ENCODE data around the gene LCE3A. TPM values are rescaled to one million over a fixed set of nuclear protein-coding genes. Genes with fewer than 3 reads are reported as not detected.

The LCE3A gene
- total RNA-seq, 1 experiment from 2014 or later, result not detected

DNA sequence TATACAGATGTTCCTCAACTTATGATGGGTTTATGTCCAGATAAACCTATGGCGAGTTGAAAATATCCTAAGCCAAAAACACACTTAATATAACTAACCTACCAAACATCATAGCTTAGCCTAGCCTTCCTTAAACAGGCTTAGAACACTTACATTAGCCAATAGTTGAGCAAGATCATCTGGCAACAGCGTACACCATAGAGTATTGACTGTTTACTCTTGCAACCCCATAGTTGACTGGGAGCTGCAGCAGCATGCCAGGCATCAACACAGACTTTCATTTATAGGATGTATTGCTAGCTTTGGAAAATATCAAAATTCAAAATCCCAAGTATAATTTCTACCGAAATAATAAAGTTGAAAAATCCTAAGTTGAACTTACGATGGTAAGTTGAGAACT lies 34.8 kb upstream of the LCE3A start:
- H3K4me3 Mint-ChIP-seq (ENCODE audit: low read depth, unreplicated experiment), result no peak overlapping the region
- H3K9me3 Mint-ChIP-seq (ENCODE audit: low read depth, unreplicated experiment), result no peaks in the 10 kb centered on the region
- no peak overlapping the region for H3K27ac Mint-ChIP-seq (ENCODE audit: unreplicated experiment)
- no TSS peak for BruUV-seq (replicated peaks)
- no peak for DNase-seq
- H3K27me3 Mint-ChIP-seq (ENCODE audit: unreplicated experiment), result peaks cover 66% of the 10 kb centered on the region
- H3K4me1 Mint-ChIP-seq (ENCODE audit: low read depth, unreplicated experiment), result no peaks in the 10 kb centered on the region
- intact Hi-C loops (cut with micrococcal nuclease; ENCODE audit: unreplicated experiment), result loop anchor here (10.0 kb wide), 3 partner anchors 77 to 537 kb away; partner anchors contain the start of gene SPRR1B
- TF ChIP-seq, protein P1, sequence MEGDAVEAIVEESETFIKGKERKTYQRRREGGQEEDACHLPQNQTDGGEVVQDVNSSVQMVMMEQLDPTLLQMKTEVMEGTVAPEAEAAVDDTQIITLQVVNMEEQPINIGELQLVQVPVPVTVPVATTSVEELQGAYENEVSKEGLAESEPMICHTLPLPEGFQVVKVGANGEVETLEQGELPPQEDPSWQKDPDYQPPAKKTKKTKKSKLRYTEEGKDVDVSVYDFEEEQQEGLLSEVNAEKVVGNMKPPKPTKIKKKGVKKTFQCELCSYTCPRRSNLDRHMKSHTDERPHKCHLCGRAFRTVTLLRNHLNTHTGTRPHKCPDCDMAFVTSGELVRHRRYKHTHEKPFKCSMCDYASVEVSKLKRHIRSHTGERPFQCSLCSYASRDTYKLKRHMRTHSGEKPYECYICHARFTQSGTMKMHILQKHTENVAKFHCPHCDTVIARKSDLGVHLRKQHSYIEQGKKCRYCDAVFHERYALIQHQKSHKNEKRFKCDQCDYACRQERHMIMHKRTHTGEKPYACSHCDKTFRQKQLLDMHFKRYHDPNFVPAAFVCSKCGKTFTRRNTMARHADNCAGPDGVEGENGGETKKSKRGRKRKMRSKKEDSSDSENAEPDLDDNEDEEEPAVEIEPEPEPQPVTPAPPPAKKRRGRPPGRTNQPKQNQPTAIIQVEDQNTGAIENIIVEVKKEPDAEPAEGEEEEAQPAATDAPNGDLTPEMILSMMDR (IDR thresholded peaks at IDR 0.05; ENCODE audit: unreplicated experiment), result no peak
- no peaks in the 10 kb centered on the region for H3K36me3 Mint-ChIP-seq (ENCODE audit: insufficient read depth, unreplicated experiment)
- CTCF ChIA-PET, result interaction anchor here (1.4 kb wide), 1 partner anchor 212 kb away, joined by 3 read pairs; no protein-coding TSS in a partner anchor

DNA sequence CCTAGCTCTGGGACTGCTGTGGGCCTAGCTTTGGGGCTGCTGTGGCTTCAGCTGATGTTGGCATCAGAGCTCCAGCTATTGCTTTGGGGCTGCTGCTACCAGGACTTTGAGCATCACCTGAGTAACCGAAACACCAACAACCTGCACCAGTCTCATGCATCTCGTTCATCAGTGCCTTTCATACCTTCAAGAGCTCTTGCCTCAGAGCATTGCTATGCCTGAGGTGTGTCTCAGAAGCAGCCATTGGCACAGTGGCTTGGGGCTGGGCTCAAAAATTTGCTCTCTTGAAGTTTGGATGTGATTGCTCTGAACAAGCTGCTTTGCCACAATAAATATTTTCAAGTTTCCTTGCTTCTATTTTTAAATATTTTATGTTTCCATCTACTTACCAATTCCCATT lies 33.6 kb upstream of the LCE3A start:
- Mint-ChIP-seq H3K27ac (ENCODE audit: unreplicated experiment) (no peak overlapping the region), H3K9me3 (ENCODE audit: low read depth, unreplicated experiment) (no peaks in the 10 kb centered on the region), H3K36me3 (ENCODE audit: insufficient read depth, unreplicated experiment) (no peaks in the 10 kb centered on the region), H3K4me1 (ENCODE audit: low read depth, unreplicated experiment) (no peaks in the 10 kb centered on the region), H3K27me3 (ENCODE audit: unreplicated experiment) (peaks cover 66% of the 10 kb centered on the region), H3K4me3 (ENCODE audit: low read depth, unreplicated experiment) (no peak overlapping the region)
- CTCF ChIA-PET, result no interaction called here
- intact Hi-C loops (cut with micrococcal nuclease; ENCODE audit: unreplicated experiment), result loop anchor here (10.0 kb wide), 3 partner anchors 78 to 538 kb away; partner anchors contain the start of gene SPRR1B
- TF ChIP-seq, protein P1 (IDR thresholded peaks at IDR 0.05; ENCODE audit: unreplicated experiment), result no peak
- DNase-seq, result no peak
- no TSS peak for BruUV-seq (replicated peaks)

DNA sequence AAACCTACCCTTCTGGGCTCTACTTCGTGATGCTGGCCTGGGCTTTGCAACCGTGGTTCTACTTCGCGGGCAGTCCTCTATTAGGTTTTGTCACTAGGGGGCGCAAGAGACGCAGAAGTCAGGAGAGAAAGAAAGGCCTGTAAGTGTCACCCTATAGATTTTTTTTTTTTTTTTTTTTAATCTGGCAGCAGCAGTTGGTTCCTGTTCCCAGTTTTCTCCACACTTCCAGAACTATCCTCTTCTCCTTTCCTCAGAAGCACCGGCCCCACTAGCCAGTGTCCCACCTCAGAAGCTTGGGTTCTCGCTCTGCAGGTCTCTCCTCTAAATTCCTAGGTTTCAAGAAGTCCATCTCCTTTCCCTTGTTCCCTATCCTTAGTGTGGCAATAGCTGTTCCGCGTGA lies 31.2 kb upstream of the LCE3A start:
- no peak overlapping the region for H3K27ac Mint-ChIP-seq (ENCODE audit: unreplicated experiment)
- intact Hi-C loops (cut with micrococcal nuclease; ENCODE audit: unreplicated experiment), result loop anchor here (2.0 to 10.0 kb wide), 6 partner anchors 81 to 573 kb away; partner anchors contain the start of gene SPRR1B
- no peak overlapping the region for H3K4me3 Mint-ChIP-seq (ENCODE audit: low read depth, unreplicated experiment)
- no TSS peak for BruUV-seq (replicated peaks)
- CTCF ChIA-PET, result interaction anchor here (0.7 to 1.3 kb wide), 6 partner anchors 11 to 571 kb away, joined by 3 to 7 read pairs (median 5); no protein-coding TSS in a partner anchor
- peak; percentile 82 for DNase-seq
- H3K27me3 Mint-ChIP-seq (ENCODE audit: unreplicated experiment), result peaks cover 66% of the 10 kb centered on the region
- TF ChIP-seq, protein P1 (IDR thresholded peaks at IDR 0.05; ENCODE audit: unreplicated experiment), result peak; percentile 87
- no peaks in the 10 kb centered on the region for H3K36me3 Mint-ChIP-seq (ENCODE audit: insufficient read depth, unreplicated experiment)
- no peaks in the 10 kb centered on the region for H3K4me1 Mint-ChIP-seq (ENCODE audit: low read depth, unreplicated experiment)
- H3K9me3 Mint-ChIP-seq (ENCODE audit: low read depth, unreplicated experiment), result no peaks in the 10 kb centered on the region

DNA sequence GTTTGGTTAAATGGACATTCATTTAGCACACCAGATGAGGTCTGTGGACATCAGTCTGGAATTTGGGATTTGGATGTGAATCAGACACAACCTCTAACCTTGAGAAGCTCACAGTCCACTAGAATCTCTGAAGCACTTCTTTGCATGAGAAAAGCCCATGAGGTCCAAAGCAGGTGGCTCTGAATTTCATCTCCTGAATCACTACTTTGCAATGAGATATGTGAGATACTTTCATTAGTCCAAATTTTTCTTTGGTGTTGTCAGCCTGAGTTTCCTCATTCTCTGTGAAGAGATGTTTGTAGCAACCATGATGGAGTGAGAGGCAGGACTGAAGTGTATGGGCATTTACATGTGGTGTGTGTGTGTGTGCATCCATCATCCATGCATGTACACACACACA lies 23.8 kb upstream of the LCE3A start:
- H3K36me3 Mint-ChIP-seq (ENCODE audit: insufficient read depth, unreplicated experiment), result no peaks in the 10 kb centered on the region
- no peaks in the 10 kb centered on the region for H3K4me1 Mint-ChIP-seq (ENCODE audit: low read depth, unreplicated experiment)
- H3K27ac Mint-ChIP-seq (ENCODE audit: unreplicated experiment), result no peak overlapping the region
- intact Hi-C loops (cut with micrococcal nuclease; ENCODE audit: unreplicated experiment), result no loop called here
- no TSS peak for BruUV-seq (replicated peaks)
- CTCF ChIA-PET, result no interaction called here
- H3K4me3 Mint-ChIP-seq (ENCODE audit: low read depth, unreplicated experiment), result no peak overlapping the region
- TF ChIP-seq, protein P1 (IDR thresholded peaks at IDR 0.05; ENCODE audit: unreplicated experiment), result no peak
- H3K9me3 Mint-ChIP-seq (ENCODE audit: low read depth, unreplicated experiment), result no peaks in the 10 kb centered on the region
- DNase-seq, result no peak
- H3K27me3 Mint-ChIP-seq (ENCODE audit: unreplicated experiment), result peaks cover 80% of the 10 kb centered on the region
